Activated naive CD4-positive, alpha-beta T cell treated with anti-CD3 and anti-CD28 coated beads, Interleukin-2, amount 50 U/mL, for 24 hours (primary cell): ENCODE results near the gene PSMD2.

ENCODE experiments used
- H3K27ac Mint-ChIP-seq: one replicate; pipeline ENCODE4 v1.8.0; 2021; ENCODE audit warnings: mild to moderate bottlenecking, mixed read lengths
- H3K27me3 Mint-ChIP-seq: one replicate; pipeline ENCODE4 v1.8.0; 2021; ENCODE audit warnings: mixed read lengths
- H3K36me3 Mint-ChIP-seq: one replicate; pipeline ENCODE4 v1.8.0; 2021; ENCODE audit warnings: mixed read lengths
- H3K4me1 Mint-ChIP-seq: one replicate; pipeline ENCODE4 v1.8.0; 2021; ENCODE audit warnings: mixed read lengths
- H3K4me3 Mint-ChIP-seq: one replicate; pipeline ENCODE4 v1.8.0; 2021; ENCODE audit warnings: mild to moderate bottlenecking, mixed read lengths
- H3K9me3 Mint-ChIP-seq: one replicate; pipeline ENCODE4 v1.8.0; 2021; ENCODE audit warnings: mixed read lengths

PSMD2 gene

GRCh38 chr3:184300378-184300720 lies 1.3 kb downstream of the PSMD2 start:
- H3K27me3 Mint-ChIP-seq: no peaks in the 10 kb centered on the region
- H3K9me3 Mint-ChIP-seq: no peaks in the 10 kb centered on the region
- peaks cover 34% of the 10 kb centered on the region for H3K4me1 Mint-ChIP-seq

DNA sequence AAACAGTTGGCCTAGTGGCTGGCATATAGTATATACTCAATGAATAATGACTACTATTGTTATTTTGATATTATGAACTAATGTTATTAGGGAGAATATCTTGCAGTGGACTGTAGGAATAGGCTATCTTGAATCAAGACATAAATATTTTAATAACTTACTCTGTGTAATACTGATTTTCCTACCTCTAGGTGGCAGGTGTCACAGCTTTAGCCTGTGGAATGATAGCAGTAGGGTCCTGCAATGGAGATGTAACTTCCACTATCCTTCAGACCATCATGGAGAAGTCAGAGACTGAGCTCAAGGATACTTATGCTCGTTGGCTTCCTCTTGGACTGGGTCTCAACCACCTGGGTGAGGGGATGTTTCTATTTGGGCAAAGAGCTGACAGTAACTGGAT lies 6.5 kb downstream of the PSMD2 start:
- Mint-ChIP-seq H3K4me1 (peaks cover 20% of the 10 kb centered on the region), H3K9me3 (no peaks in the 10 kb centered on the region), H3K27ac (no peak overlapping the region), H3K36me3 (peaks cover 23% of the 10 kb centered on the region), H3K27me3 (no peaks in the 10 kb centered on the region), H3K4me3 (no peak overlapping the region)

More at GRCh38 chr3:184300378-184300720, 1.3 kb downstream of the PSMD2 start:
- Mint-ChIP-seq H3K36me3 (peaks cover 12% of the 10 kb centered on the region), H3K27ac (peak overlapping the region; percentile 30), H3K4me3 (peak overlapping the region; percentile 95)

- H3K9me3 Mint-ChIP-seq: no peaks in the 10 kb centered on the region
- H3K27ac Mint-ChIP-seq: peak overlapping the region; percentile 0
- H3K4me1 Mint-ChIP-seq: peaks cover 14% of the 10 kb centered on the region
- peaks cover 19% of the 10 kb centered on the region for H3K36me3 Mint-ChIP-seq
- H3K4me3 Mint-ChIP-seq: no peak overlapping the region
- no peaks in the 10 kb centered on the region for H3K27me3 Mint-ChIP-seq
These were observed 7.4 kb downstream of the PSMD2 start for GRCh38 chr3:184306341-184306972.

DNA sequence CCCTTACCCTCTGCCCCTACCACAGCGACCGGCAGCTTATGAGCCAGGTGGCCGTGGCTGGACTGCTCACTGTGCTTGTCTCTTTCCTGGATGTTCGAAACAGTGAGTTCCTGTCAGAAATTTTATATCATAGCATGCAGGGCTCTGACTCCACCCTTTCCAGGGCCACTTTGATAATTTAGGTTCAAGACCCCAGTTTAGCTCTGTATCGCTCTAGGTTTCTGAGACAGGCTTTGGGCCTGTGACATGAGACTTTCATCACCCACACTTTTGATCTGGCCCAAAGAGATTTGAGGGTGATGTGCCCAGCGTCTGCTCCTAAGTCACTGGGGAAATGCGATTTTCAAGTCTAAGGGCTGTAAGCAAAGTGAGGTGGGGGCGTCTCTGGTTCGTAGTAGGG lies 8.9 kb downstream of the PSMD2 start:
- peak overlapping the region; percentile 11 for H3K27ac Mint-ChIP-seq
- peaks cover 19% of the 10 kb centered on the region for H3K36me3 Mint-ChIP-seq
- peaks cover 5% of the 10 kb centered on the region for H3K4me1 Mint-ChIP-seq
- H3K27me3 Mint-ChIP-seq: no peaks in the 10 kb centered on the region
- H3K9me3 Mint-ChIP-seq: no peaks in the 10 kb centered on the region
- H3K4me3 Mint-ChIP-seq: no peak overlapping the region

GRCh38 chr3:184308744-184309143 lies 9.7 kb downstream of the PSMD2 start:
- Mint-ChIP-seq H3K36me3 (peaks cover 19% of the 10 kb centered on the region), H3K27me3 (no peaks in the 10 kb centered on the region), H3K9me3 (no peaks in the 10 kb centered on the region), H3K27ac (no peak overlapping the region), H3K4me1 (no peaks in the 10 kb centered on the region), H3K4me3 (no peak overlapping the region)

DNA sequence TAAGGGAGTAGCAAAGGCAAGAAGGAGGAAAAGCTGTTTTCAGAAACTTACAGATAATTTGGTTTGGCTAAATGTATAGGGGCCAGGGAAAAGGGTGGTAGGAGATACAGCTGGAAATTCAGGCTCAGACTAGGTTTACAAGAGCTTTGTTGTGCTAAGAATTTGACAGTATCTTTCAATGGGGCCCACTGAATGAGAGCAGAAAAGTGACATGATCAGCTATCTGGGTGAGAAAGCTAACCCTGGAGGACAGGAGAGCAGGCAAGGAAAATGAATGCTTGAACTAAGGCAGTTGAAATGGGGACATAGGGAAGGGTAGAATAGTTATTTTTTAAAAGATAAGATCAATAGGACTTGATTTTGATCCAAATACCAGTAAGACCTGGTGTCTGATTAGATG lies 12.6 kb downstream of the PSMD2 start:
- peaks cover 16% of the 10 kb centered on the region for H3K36me3 Mint-ChIP-seq
- no peaks in the 10 kb centered on the region for H3K27me3 Mint-ChIP-seq
- H3K27ac Mint-ChIP-seq: no peak overlapping the region
- H3K9me3 Mint-ChIP-seq: no peaks in the 10 kb centered on the region
- peaks cover 6% of the 10 kb centered on the region for H3K4me1 Mint-ChIP-seq
- H3K4me3 Mint-ChIP-seq: no peak overlapping the region

DNA sequence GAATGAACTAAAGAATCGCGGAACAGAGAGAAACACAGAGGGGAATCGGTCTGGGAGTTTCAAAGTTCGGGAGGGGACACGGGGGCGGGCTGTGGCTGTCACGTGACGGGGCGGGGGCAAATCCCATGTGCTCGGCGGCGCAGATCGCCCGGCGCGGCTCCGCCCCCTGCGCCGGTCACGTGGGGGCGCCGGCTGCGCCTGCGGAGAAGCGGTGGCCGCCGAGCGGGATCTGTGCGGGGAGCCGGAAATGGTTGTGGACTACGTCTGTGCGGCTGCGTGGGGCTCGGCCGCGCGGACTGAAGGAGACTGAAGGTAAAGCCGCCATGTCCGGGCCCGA lies 15.3 kb downstream of the PSMD2 start, which contains the start of gene EIF4G1:
EIF4G1 (plus strand) TSS at position 244 of the 337 bp plus-strand sequence. CDS start 1,191 bp downstream, outside the sequence.
- Mint-ChIP-seq H3K27ac (peak within 1 kb of the TSS; percentile 95), H3K36me3 (peaks cover 17% of the 10 kb centered on the region), H3K4me1 (peaks cover 26% of the 10 kb centered on the region), H3K4me3 (peak within 1 kb of the TSS; percentile 87), H3K27me3 (no peaks in the 10 kb centered on the region), H3K9me3 (no peaks in the 10 kb centered on the region)

GRCh38 chr3:184314700-184315542 lies 15.9 kb downstream of the PSMD2 start:
- H3K9me3 Mint-ChIP-seq: no peaks in the 10 kb centered on the region
- peaks cover 15% of the 10 kb centered on the region for H3K36me3 Mint-ChIP-seq
- H3K4me1 Mint-ChIP-seq: peaks cover 30% of the 10 kb centered on the region
- H3K27me3 Mint-ChIP-seq: no peaks in the 10 kb centered on the region
- peak overlapping the region; percentile 90 for H3K27ac Mint-ChIP-seq
- peak overlapping the region; percentile 87 for H3K4me3 Mint-ChIP-seq

DNA sequence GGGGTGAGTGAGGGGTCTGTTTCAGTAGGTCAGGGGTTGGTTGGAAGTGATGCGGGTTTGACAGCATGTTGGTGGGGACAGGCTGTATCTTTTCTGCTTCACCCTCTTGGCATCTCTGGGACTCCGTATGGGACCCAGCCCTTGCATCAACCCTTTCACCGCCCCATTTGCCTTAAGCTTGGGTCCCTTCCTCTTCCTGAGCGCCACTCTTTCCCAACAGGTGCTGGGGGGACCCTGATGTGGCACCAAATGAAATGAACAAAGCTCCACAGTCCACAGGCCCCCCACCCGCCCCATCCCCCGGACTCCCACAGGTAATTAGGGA lies 16.5 kb downstream of the PSMD2 start:
- Mint-ChIP-seq H3K4me1 (peaks cover 30% of the 10 kb centered on the region), H3K27me3 (no peaks in the 10 kb centered on the region), H3K36me3 (peaks cover 15% of the 10 kb centered on the region), H3K27ac (peak overlapping the region; percentile 90), H3K4me3 (peak overlapping the region; percentile 87), H3K9me3 (no peaks in the 10 kb centered on the region)

- Mint-ChIP-seq H3K36me3 (peaks cover 19% of the 10 kb centered on the region), H3K27me3 (no peaks in the 10 kb centered on the region), H3K27ac (peak overlapping the region; percentile 80), H3K9me3 (no peaks in the 10 kb centered on the region), H3K4me3 (peak overlapping the region; percentile 87), H3K4me1 (peaks cover 30% of the 10 kb centered on the region)
These were observed 17.0 kb downstream of the PSMD2 start for GRCh38 chr3:184315871-184316661.

DNA sequence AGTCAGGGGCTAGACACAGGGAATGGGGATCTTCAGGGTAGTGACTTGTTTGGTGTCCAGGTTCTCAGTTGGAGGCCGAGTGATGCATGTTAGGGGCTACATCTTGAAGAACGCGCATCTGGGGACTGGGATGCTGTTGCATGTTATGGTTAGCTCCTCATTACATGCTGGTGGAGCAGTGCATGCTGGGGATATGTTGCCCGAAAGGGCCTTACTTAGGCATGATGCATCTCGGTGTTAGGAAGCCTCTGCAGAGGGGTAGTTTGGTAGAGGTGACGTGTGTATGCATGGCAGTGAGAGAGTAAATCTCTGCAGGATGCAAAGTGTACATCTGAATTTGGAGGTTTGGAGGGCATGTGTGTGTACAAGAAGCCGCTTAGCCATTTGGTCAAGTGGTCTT lies 17.8 kb downstream of the PSMD2 start:
- H3K4me3 Mint-ChIP-seq: peak overlapping the region; percentile 87
- peak overlapping the region; percentile 80 for H3K27ac Mint-ChIP-seq
- no peaks in the 10 kb centered on the region for H3K27me3 Mint-ChIP-seq
- H3K4me1 Mint-ChIP-seq: peaks cover 30% of the 10 kb centered on the region
- peaks cover 22% of the 10 kb centered on the region for H3K36me3 Mint-ChIP-seq
- no peaks in the 10 kb centered on the region for H3K9me3 Mint-ChIP-seq

DNA sequence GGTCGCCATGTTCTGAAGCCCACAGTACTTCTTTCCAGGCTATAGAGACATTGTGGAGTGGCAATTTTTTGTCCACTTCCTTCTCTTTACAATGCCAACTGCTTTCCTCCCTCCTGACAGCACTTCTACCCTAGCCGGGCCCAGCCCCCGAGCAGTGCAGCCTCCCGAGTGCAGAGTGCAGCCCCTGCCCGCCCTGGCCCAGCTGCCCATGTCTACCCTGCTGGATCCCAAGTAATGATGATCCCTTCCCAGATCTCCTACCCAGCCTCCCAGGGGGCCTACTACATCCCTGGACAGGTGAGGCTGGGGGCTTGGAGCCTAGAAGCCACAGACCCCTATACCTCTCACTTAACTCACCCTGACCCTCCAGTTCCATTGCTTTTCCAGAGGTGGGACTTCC lies 18.2 kb downstream of the PSMD2 start:
- H3K27ac Mint-ChIP-seq: peak overlapping the region; percentile 68
- peak overlapping the region; percentile 87 for H3K4me3 Mint-ChIP-seq
- no peaks in the 10 kb centered on the region for H3K27me3 Mint-ChIP-seq
- H3K9me3 Mint-ChIP-seq: no peaks in the 10 kb centered on the region
- H3K4me1 Mint-ChIP-seq: peaks cover 30% of the 10 kb centered on the region
- peaks cover 22% of the 10 kb centered on the region for H3K36me3 Mint-ChIP-seq

GRCh38 chr3:184320104-184320445 lies 21.0 kb downstream of the PSMD2 start:
- no peaks in the 10 kb centered on the region for H3K27me3 Mint-ChIP-seq
- no peaks in the 10 kb centered on the region for H3K9me3 Mint-ChIP-seq
- peaks cover 35% of the 10 kb centered on the region for H3K36me3 Mint-ChIP-seq
- H3K4me3 Mint-ChIP-seq: no peak overlapping the region
- no peak overlapping the region for H3K27ac Mint-ChIP-seq
- H3K4me1 Mint-ChIP-seq: peaks cover 34% of the 10 kb centered on the region

- peaks cover 39% of the 10 kb centered on the region for H3K4me1 Mint-ChIP-seq
- H3K27ac Mint-ChIP-seq: peak overlapping the region; percentile 81
These were observed 22.6 kb downstream of the PSMD2 start for GRCh38 chr3:184321666-184322065.

GRCh38 chr3:184322731-184323487 lies 23.9 kb downstream of the PSMD2 start:
- Mint-ChIP-seq H3K9me3 (no peaks in the 10 kb centered on the region), H3K4me1 (peaks cover 27% of the 10 kb centered on the region), H3K4me3 (no peak overlapping the region), H3K36me3 (peaks cover 34% of the 10 kb centered on the region), H3K27ac (peak overlapping the region; percentile 41), H3K27me3 (no peaks in the 10 kb centered on the region)

More at GRCh38 chr3:184321666-184322065, 22.6 kb downstream of the PSMD2 start:
- Mint-ChIP-seq H3K27me3 (no peaks in the 10 kb centered on the region), H3K4me3 (no peak overlapping the region), H3K9me3 (no peaks in the 10 kb centered on the region), H3K36me3 (peaks cover 39% of the 10 kb centered on the region)
